ENCODE measurements around the gene FBF1.
A peak's percentile ranks its signal among the peaks of the same experiment; 100 is the strongest.
"Not testable (repeated sequence)": the region's sequence is repeated elsewhere in the genome, so short reads cannot be mapped to it uniquely, and the experiment has no call there.

FBF1 gene

DNA sequence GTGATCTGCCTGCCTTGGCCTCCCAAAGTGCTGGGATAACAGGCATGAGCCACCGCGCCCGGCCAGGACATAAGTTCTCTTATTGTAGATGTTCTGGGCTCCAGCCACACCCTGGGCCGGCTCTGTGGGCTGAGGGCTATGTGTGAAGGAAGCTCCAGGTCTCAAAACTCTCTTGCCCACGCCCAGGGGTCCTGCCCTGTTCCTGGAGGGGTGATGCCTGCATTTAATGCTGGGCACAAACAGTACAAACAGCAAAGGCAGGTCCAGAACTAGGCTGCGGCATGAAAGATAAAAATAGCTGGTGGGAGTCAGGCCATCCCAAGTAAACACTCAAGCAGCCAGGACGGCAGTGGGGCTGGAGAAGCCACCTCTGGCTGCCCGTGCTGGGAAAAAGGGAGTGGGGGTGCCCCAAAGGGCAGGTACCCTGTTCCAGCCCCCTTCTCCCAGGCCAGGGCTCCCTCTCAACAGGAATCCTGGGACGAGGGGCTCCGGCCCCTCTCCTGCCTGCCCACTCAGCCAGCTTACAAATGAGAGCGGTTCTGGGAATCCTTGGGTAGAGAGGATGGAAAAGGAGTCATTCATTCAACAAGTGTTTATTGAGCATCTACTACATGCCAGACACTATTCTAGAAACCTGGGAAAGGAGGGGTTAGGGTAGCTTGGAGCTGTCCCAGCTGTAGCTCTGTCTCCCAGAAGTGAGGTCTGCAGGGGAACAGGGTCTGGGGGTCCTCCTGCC lies 67.1 kb downstream of the FBF1 start:
- DNase-seq = no peak

DNA sequence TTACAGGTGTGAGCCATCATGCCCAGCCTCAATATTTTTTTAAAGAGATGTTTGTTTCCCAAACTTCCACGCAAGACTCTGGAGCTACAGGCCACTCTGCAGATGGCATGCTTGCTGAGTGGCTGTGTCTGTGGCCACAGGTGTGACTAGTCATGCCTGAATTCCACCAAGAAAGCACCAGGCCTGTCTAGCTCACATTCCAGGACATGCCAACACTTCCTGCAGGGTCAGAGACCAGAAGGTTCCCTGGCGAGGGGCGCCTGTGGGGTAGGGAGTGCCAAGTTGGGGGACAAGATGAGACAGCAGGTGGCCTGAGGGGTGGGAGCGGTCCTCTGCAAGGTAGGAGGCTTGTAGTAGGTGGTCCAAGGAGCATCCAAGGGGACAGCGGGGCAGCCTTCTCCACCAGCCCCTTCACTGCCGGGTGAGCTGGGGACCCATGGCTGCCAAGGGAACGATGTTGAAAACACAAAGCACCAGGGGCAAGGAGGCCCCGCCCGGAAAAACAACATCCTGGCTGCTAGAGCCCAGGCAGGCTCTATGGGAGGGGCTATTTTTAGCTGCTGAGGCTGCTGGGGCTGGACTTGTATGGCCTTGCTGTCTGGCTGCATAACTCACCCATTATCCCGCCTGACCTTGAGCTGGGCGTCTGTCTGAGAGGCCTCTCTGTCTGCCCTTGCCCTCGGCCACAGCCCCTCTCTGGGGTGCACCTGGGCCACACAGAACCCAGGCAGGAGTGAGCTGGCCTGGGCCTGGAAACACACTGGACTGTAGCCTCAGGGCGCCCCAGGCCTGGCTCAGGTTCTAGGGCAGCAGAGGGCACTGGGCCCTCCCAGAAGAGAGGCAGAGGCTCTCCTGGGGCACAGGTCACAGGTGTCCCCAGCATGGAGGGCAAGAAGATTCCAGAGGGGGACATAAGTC lies 68.1 kb downstream of the FBF1 start:
- peak; percentile 76 for DNase-seq

- not testable (repeated sequence) for DNase-seq
These were observed 70.6 kb downstream of the FBF1 start for GRCh38 chr17:75870228-75870627.

DNA sequence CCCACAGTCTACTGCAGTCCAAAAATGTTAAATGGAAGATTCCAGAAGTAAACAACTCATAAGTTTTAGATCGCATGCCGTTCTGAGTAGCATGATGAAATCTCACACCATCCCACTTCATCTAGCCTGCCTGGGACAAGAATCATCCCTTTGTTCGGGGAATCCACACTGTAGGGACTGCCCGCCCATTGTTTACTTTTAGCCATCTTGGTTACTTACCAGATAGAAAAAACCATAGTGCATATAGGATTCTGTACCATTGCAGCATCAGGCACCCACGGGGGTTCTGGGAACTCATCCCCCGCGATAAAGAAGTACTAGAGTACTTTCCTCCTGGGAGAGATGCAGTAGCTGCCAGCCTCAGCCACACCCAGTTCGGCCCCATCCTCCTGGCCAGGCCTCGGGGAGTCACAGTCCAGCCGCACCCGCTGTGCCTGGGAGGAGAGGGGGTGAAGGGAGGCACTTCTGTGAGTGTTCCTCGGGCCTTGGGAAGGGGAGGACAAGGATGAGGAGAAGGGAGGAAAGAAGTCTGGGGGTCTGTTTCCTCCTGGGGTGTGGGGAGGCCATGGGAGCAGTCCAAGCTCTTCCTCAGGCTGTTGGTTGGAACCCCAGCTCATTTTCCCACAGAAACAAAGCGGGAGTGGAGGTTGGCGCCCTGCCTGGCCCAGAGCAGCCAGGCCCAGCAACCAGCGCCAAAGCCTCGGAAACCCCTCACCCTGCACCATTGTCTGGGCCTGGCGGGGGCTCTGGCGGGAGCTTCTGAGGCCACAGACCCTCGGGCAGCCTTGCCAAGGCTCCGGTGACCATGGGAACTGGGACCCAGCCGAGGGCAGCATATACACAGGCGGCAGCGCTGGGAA lies 71.3 kb downstream of the FBF1 start:
- DNase-seq = no peak

DNA sequence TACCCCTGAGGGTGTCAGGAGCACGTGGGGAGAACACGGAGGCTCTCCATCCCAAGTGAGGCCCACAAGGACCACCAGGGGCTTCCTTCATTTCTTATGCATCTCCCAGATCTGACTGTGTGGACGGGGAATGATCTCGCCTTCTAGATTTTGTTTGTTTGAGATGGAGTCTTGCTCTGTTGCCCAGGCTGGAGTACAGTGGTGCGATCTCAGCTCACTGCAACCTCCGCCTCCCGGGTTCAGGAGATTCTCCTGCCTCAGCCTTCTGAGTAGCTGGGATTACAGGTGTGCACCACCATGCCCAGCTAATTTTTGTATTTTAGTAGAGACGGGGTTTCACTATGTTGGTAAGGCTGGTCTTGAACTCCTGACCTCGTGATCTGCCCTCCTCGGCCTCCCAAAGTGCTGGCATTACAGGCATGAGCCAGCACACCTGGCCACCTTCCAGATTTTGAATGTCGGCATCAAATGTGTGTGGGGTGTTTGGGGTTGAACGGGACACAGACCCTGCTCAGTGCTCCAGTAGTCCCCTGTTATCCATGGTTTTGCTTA lies 72.0 kb downstream of the FBF1 start:
- DNase-seq = not testable (repeated sequence)

DNA sequence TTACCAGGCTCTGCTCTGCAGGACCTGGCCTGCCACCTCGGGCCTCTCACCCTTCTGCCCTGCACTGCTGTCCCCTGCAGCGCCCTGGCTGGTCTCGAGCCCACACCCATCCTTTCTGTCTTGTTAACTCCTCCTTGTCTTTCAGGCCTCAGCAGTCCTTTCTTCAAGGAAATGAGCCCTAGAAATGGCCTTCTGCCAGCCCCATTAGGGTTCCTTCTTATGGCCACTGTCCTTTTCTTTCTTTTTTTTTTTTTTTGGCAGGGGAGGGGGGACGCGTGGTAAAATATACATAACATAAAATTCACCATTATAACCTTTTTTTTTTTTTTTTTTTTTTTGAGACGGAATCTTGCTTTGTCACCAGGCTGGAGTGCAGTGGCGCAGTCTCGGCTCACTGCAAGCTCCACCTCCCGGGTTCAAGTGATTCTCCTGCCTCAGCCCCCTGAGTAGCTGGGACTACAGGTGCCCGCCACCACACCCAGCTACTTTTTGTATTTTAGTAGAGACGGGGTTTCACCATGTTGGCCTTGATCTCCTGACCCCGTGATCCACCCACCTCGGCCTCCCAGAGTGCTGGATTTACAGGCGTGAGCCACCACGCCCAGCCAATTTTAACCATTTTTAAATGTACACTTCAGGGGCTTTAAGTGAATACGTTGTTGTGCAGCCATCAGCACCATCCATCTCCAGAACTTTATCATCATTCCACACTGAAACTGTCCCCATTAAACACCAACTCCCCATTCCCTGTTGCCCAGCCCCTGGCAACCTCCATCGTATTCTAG lies 75.2 kb downstream of the FBF1 start:
- DNase-seq = not testable (repeated sequence)

DNA sequence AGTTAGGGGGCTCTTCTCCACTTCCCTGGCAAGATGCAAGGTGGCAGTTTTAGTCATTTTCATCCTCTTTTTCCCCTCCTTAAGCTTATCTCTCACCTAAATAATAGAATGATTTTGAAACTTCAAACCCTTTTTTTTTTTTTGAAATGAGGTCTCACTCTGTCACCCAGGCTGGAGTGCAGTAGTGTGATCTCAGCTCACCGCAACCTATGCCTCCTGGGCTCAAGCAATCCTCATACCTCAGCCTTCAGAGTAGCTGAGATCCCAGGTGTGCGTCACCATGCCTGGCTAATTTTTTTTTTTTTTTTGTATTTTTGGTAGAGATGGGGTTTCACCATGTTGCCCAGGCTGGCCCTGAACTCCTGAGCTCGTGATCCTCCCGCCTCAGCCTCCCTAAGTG lies 76.0 kb downstream of the FBF1 start:
- not testable (repeated sequence) for DNase-seq

GRCh38 chr17:75864448-75864871 lies 76.4 kb downstream of the FBF1 start:
- DNase-seq = no peak

- DNase-seq = no peak
These were observed 78.9 kb downstream of the FBF1 start for GRCh38 chr17:75861927-75862317.
